Mesangial cell (primary cell): ENCODE results near the gene ZNF783. TPM values are rescaled to one million over a fixed set of nuclear protein-coding genes. Genes with fewer than 3 reads are reported as not detected.

ENCODE experiments used
- total RNA-seq: library from RNA; depleted of rRNA; stranded (reverse); fragments of >200 nt; gene quantifications from 2 replicates; pipeline ENCODE4 v1.2.3, GENCODE V29; 2015

Gene ZNF783
- 5.7 and 9.6 TPM in 2 replicates for total RNA-seq

DNA sequence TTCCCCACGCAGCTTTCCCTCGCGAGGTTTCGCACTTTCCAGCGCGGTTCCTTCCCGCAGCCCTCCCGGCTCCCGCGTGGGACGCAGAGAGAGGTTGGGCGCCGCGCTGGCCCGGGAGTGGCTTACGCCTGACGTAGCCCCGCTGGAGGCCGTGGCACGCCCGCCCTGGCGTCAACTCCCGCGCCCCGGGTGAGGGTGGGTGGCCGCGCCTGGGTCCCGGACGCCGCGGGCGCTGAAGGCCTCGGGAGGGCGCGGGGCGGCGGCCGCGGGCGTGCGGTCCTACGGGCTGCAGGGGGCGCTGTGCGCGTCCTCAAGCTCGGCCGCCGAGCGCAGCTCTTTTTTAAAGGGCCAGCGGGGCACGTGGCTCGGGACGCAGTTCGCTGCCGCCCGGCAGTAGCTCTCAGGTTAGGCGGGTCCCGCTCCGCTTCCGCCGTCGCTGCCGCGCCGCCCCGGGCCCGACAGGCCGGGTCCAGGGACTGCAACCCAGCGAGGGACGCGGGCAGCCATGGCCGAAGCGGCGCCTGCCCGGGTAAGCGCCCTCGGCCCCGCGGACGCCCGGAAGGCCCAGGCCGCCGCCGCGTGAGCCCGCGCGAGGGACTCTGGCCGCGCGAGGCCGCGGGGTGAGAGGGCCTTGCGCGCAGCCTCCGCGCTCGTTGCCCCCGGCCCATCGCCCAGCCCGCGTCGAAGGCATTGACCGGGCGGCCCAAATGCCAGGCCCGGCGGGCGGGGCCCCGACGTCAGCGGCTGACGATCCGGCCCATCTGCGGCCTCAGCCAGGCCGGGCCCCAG, at the start of gene ZNF783:
Gene ZNF783 (plus strand): TSS at position 368 of the 789 bp plus-strand sequence. CDS start 138 bp downstream, at position 506.

GRCh38 chr7:149239345-149240143, 22.5 kb upstream of the ZNF783 start, which contains the start of gene ZNF212:
Gene ZNF212, plus strand, starts transcription at chr7:149239651. Its CDS starts 128 bp downstream, at chr7:149239779.

Other genes starting within 250 kb of the ZNF783 start
- 157 and 292 TPM in 2 replicates for gene PDIA4, start 233.7 kb upstream of the ZNF783 start, total RNA-seq
- 2.8 and 9.0 TPM in 2 replicates for gene ZNF786, start 171.5 kb upstream of the ZNF783 start, total RNA-seq
- 0.81 and 2.8 TPM in 2 replicates for gene ZNF425, start 135.9 kb upstream of the ZNF783 start, total RNA-seq
- 10.1 and 10.8 TPM in 2 replicates for gene ZNF398, start 114.7 kb upstream of the ZNF783 start, total RNA-seq
- gene ZNF282, start 66.7 kb upstream of the ZNF783 start, total RNA-seq, result 20.2 and 29.2 TPM in 2 replicates
- gene ZNF212, start 22.5 kb upstream of the ZNF783 start, total RNA-seq, result 6.2 and 6.3 TPM in 2 replicates
- gene ZNF777, start 198.9 kb downstream of the ZNF783 start, total RNA-seq, result 10.9 and 12.7 TPM in 2 replicates
- 16.8 and 20.8 TPM in 2 replicates for gene ZNF746, start 235.6 kb downstream of the ZNF783 start, total RNA-seq